ENCODE measurements around the gene KLK15. TPM values are rescaled to one million over a fixed set of nuclear protein-coding genes. Genes with fewer than 3 reads are reported as not detected.

The KLK15 gene
- total and polyA plus RNA-seq, 2 of the 13 experiments (the other 11 are each of a cell fraction or from before 2014, with no cell fraction given), result not detected

GRCh38 chr19:50804420-50805272 lies 28.7 kb downstream of the KLK15 start (continued):
- TF ChIP-seq ZBTB40 (IDR thresholded peaks at IDR 0.05) (no peak), ZBTB40 (CRISPR knock-in tag; IDR thresholded peaks at IDR 0.05) (peak; percentile 57; the same call in 1 of the 2 replicates), ZNF704 (CRISPR knock-in tag; IDR thresholded peaks at IDR 0.05; ENCODE audit: borderline replicate concordance) (no peak), RXRB (CRISPR knock-in tag; IDR thresholded peaks at IDR 0.05; ENCODE audit: borderline replicate concordance) (peak; percentile 17; the same call in 1 of the 2 replicates), HNF1A (IDR thresholded peaks at IDR 0.05; ENCODE audit: low read depth) (no peak), HNF1A (CRISPR knock-in tag; IDR thresholded peaks at IDR 0.05; ENCODE audit: borderline replicate concordance) (peak; percentile 63; the same call in 1 of the 2 replicates), FOXK1 (CRISPR knock-in tag; IDR thresholded peaks at IDR 0.05; ENCODE audit: borderline replicate concordance, low read depth) (0 out of 2 replicates have a peak, but pooled peaks have one; percentile 29), CBFB (CRISPR knock-in tag; IDR thresholded peaks at IDR 0.05) (peak; percentile 58; the same call in 1 of the 2 replicates), KDM1A (CRISPR knock-in tag; IDR thresholded peaks at IDR 0.05) (no peak), U2AF1 (optimal IDR thresholded peaks at IDR 0.05; ENCODE audit: low read depth, low read length) (peak; percentile 63), ZNF513 (CRISPR knock-in tag; conservative IDR thresholded peaks at IDR 0.05) (no peak), CEBPB (IDR thresholded peaks at IDR 0.05; ENCODE audit: borderline replicate concordance, low read depth, low read length) (peak; percentile 88)
